ENCODE measurements around the gene GNAS. TPM values are rescaled to one million over a fixed set of nuclear protein-coding genes. Genes with fewer than 3 reads are reported as not detected.

GNAS gene
- total RNA-seq, 1 experiment from 2014 or later, result 1,936 TPM

- Mint-ChIP-seq H3K27ac (ENCODE audit: unreplicated experiment) (no peak overlapping the region), H3K4me3 (ENCODE audit: unreplicated experiment) (no peak overlapping the region), H3K27me3 (ENCODE audit: insufficient read depth, unreplicated experiment) (peaks cover 15% of the 10 kb centered on the region), H3K9me3 (ENCODE audit: unreplicated experiment) (no peaks in the 10 kb centered on the region), H3K36me3 (ENCODE audit: insufficient read depth, unreplicated experiment) (no peaks in the 10 kb centered on the region), H3K4me1 (ENCODE audit: low read depth, unreplicated experiment) (peaks cover 14% of the 10 kb centered on the region)
- TF ChIP-seq, protein P1, sequence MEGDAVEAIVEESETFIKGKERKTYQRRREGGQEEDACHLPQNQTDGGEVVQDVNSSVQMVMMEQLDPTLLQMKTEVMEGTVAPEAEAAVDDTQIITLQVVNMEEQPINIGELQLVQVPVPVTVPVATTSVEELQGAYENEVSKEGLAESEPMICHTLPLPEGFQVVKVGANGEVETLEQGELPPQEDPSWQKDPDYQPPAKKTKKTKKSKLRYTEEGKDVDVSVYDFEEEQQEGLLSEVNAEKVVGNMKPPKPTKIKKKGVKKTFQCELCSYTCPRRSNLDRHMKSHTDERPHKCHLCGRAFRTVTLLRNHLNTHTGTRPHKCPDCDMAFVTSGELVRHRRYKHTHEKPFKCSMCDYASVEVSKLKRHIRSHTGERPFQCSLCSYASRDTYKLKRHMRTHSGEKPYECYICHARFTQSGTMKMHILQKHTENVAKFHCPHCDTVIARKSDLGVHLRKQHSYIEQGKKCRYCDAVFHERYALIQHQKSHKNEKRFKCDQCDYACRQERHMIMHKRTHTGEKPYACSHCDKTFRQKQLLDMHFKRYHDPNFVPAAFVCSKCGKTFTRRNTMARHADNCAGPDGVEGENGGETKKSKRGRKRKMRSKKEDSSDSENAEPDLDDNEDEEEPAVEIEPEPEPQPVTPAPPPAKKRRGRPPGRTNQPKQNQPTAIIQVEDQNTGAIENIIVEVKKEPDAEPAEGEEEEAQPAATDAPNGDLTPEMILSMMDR (IDR thresholded peaks at IDR 0.05; ENCODE audit: insufficient read depth in 1 of 2, low read depth in 1 of 2, low read length in 1 of 2, severe bottlenecking in 1 of 2, unreplicated experiment in 1 of 2), result no peak
- Histone ChIP-seq H3K4me1 (no peaks in the 10 kb centered on the region), H3K4me3 (ENCODE audit: low read depth, low read length) (no peak overlapping the region), H3K27me3 (replicated peaks; ENCODE audit: control insufficient read depth, insufficient read depth, low read length) (0 out of 2 replicates have a peak, but pooled peaks cover 1% of the 10 kb centered on the region), H3K36me3 (ENCODE audit: control insufficient read depth, insufficient read depth, low read length) (no peaks in the 10 kb centered on the region), H3K9me3 (peaks cover 25% of the 10 kb centered on the region)
- DNase-seq, result peak in 1 of 2 experiments; percentile 43
- ChIA-PET CTCF (interaction anchor here (1.0 kb wide), 1 partner anchor 202 kb away, joined by 3 read pairs; the partner anchor contains the start of gene STX16), POLR2A (no interaction called here)
- intact Hi-C loops (cut with micrococcal nuclease; ENCODE audit: unreplicated experiment), result loop anchor here (5.0 kb wide), 1 partner anchor 201 kb away; the partner anchor contains the start of gene STX16
- BruUV-seq (replicated peaks), result no TSS peak
Observed at GRCh38 chr20:58853466-58853865, 950 bp downstream of the GNAS start.

DNA sequence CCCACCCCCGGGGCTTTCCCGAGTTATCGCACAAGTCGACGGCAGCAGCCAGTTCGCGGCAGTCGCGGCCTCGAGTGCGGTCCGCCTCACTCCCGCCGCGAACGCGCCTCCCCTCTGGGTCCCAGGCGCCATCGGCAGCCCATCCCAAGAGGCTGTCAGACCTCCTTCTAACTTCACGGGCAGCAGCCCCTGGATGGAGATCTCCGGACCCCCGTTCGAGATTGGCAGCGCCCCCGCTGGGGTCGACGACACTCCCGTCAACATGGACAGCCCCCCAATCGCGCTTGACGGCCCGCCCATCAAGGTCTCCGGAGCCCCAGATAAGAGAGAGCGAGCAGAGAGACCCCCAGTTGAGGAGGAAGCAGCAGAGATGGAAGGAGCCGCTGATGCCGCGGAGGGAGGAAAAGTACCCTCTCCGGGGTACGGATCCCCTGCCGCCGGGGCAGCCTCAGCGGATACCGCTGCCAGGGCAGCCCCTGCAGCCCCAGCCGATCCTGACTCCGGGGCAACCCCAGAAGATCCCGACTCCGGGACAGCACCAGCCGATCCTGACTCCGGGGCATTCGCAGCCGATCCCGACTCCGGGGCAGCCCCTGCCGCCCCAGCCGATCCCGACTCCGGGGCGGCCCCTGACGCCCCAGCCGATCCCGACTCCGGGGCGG, 1.6 kb downstream of the GNAS start:
- H3K36me3 ChIP-seq (ENCODE audit: control insufficient read depth, insufficient read depth, low read length), result no peaks in the 10 kb centered on the region
- BruUV-seq (replicated peaks), result no TSS peak
- Mint-ChIP-seq H3K27ac (ENCODE audit: unreplicated experiment) (no peak overlapping the region), H3K9me3 (ENCODE audit: unreplicated experiment) (no peaks in the 10 kb centered on the region), H3K27me3 (ENCODE audit: insufficient read depth, unreplicated experiment) (peaks cover 17% of the 10 kb centered on the region), H3K4me3 (ENCODE audit: unreplicated experiment) (no peak overlapping the region), H3K36me3 (ENCODE audit: insufficient read depth, unreplicated experiment) (no peaks in the 10 kb centered on the region), H3K4me1 (ENCODE audit: low read depth, unreplicated experiment) (peaks cover 14% of the 10 kb centered on the region)
- H3K27me3 ChIP-seq (replicated peaks; ENCODE audit: control insufficient read depth, insufficient read depth, low read length), result 0 out of 2 replicates have a peak, but pooled peaks cover 1% of the 10 kb centered on the region
- ChIA-PET POLR2A (no interaction called here), CTCF (interaction anchor here (1.0 kb wide), 1 partner anchor 203 kb away, joined by 3 read pairs; the partner anchor contains the start of gene STX16)
- peak in 1 of 2 experiments; percentile 41 for DNase-seq
- intact Hi-C loops (cut with micrococcal nuclease; ENCODE audit: unreplicated experiment), result loop anchor here (5.0 kb wide), 1 partner anchor 202 kb away; the partner anchor contains the start of gene STX16
- TF ChIP-seq, protein P1 (IDR thresholded peaks at IDR 0.05; ENCODE audit: insufficient read depth in 1 of 2, low read depth in 1 of 2, low read length in 1 of 2, severe bottlenecking in 1 of 2, unreplicated experiment in 1 of 2), result no peak
- H3K4me3 ChIP-seq (ENCODE audit: low read depth, low read length), result no peak overlapping the region
- no peaks in the 10 kb centered on the region for H3K4me1 ChIP-seq
- H3K9me3 ChIP-seq, result peaks cover 25% of the 10 kb centered on the region

DNA sequence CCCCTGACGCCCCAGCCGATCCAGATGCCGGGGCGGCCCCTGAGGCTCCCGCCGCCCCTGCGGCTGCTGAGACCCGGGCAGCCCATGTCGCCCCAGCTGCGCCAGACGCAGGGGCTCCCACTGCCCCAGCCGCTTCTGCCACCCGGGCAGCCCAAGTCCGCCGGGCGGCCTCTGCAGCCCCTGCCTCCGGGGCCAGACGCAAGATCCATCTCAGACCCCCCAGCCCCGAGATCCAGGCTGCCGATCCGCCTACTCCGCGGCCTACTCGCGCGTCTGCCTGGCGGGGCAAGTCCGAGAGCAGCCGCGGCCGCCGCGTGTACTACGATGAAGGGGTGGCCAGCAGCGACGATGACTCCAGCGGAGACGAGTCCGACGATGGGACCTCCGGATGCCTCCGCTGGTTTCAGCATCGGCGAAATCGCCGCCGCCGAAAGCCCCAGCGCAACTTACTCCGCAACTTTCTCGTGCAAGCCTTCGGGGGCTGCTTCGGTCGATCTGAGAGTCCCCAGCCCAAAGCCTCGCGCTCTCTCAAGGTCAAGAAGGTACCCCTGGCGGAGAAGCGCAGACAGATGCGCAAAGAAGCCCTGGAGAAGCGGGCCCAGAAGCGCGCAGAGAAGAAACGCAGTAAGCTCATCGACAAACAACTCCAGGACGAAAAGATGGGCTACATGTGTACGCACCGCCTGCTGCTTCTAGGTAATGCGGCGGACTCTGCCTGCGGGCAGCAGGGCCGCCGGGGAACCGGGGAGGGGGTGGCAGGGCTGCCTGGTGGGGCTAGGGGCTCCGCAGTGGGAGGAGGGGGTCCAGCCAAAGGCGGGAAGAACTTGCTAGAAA, 2.3 kb downstream of the GNAS start:
- no peak overlapping the region for H3K27ac Mint-ChIP-seq (ENCODE audit: unreplicated experiment)
- no peak overlapping the region for H3K4me3 ChIP-seq (ENCODE audit: low read depth, low read length)
- DNase-seq, result peak in 1 of 2 experiments; percentile 29
- no peaks in the 10 kb centered on the region for H3K4me1 ChIP-seq
- peaks cover 14% of the 10 kb centered on the region for H3K4me1 Mint-ChIP-seq (ENCODE audit: low read depth, unreplicated experiment)
- POLR2A ChIA-PET, result no interaction called here
- H3K36me3 Mint-ChIP-seq (ENCODE audit: insufficient read depth, unreplicated experiment), result no peaks in the 10 kb centered on the region
- no TSS peak for BruUV-seq (replicated peaks)
- H3K36me3 ChIP-seq (ENCODE audit: control insufficient read depth, insufficient read depth, low read length), result no peaks in the 10 kb centered on the region
- H3K27me3 Mint-ChIP-seq (ENCODE audit: insufficient read depth, unreplicated experiment), result peaks cover 10% of the 10 kb centered on the region
- H3K9me3 Mint-ChIP-seq (ENCODE audit: unreplicated experiment), result no peaks in the 10 kb centered on the region
- no peak overlapping the region for H3K4me3 Mint-ChIP-seq (ENCODE audit: unreplicated experiment)
- intact Hi-C loops (cut with micrococcal nuclease; ENCODE audit: unreplicated experiment), result loop anchor here (5.0 kb wide), 1 partner anchor 203 kb away; the partner anchor contains the start of gene STX16
- CTCF ChIA-PET, result no interaction called here
- TF ChIP-seq, protein P1 (IDR thresholded peaks at IDR 0.05; ENCODE audit: insufficient read depth in 1 of 2, low read depth in 1 of 2, low read length in 1 of 2, severe bottlenecking in 1 of 2, unreplicated experiment in 1 of 2), result no peak
- 0 out of 2 replicates have a peak, but pooled peaks cover 1% of the 10 kb centered on the region for H3K27me3 ChIP-seq (replicated peaks; ENCODE audit: control insufficient read depth, insufficient read depth, low read length)
- H3K9me3 ChIP-seq, result peaks cover 25% of the 10 kb centered on the region
